K562 (cell line): ENCODE measurements around the gene DENND10. TPM values are rescaled to one million over a fixed set of nuclear protein-coding genes. Genes with fewer than 3 reads are reported as not detected.

ENCODE experiments used
- ATAC-seq: fragments of 200-7000 bp; cut with Tn5 transposase; 3 replicates; pipeline ENCODE4 v1.9.1; 2020; ENCODE audit warnings: moderate library complexity
- BruUV-seq: library from RNA; stranded (reverse); fragments of 400-500 nt; replicated peaks from 2 replicates; lab custom pipeline; 2021; lab: Mats Ljungman, UMichigan
- CTCF ChIA-PET: fragments of 300-600 bp; formaldehyde crosslinking; extraction: SDS; loops from one replicate; lab custom pipeline; 2021; ENCODE audit warnings: low intra/inter-chr PET ratio; lab: Yijun Ruan, JAX
- POLR2A ChIA-PET: fragments of 300-600, 350-650 bp; sonication (Branson Sonifier 250); formaldehyde crosslinking; extraction: SDS; loops from one replicate; lab custom pipeline; 2021; ENCODE audit warnings: antibody characterized with exemption, inconsistent platforms; lab: Yijun Ruan, JAX
- DNase-seq, 4 experiments: peaks; one replicate each; pipeline versions ENCODE4 v3.0.0 to v3.0.0-alpha.2; 2011 to 2018; ENCODE audit warnings: low spot score in 3 of 4, mixed read lengths in 3 of 4; ENCODE audit errors: extremely low read depth in 1 of 4
- FAIRE-seq: peaks from 2 replicates; lab custom pipeline; 2011; peaks lifted over from hg19 to GRCh38; lab: Jason Lieb, UNC
- H2AFZ ChIP-seq: 2 replicates; pipeline ENCODE4 v1.6.0; 2011; ENCODE audit warnings: low read depth, low read length, control low read depth, inconsistent platforms
- H3K27ac ChIP-seq: fragments of 200-600 bp; 3 replicates; pipeline ENCODE4 v1.8.0; 2011; ENCODE audit warnings: low read depth, mild to moderate bottlenecking, control low read depth, inconsistent platforms, low read length, moderate library complexity, mixed read lengths; ENCODE audit errors: extremely low read depth
- H3K27me3 ChIP-seq, 2 experiments: fragments of 300-600 bp in 1 of 2; 2 replicates in 1 of 2; 3 replicates in 1 of 2; pipeline versions ENCODE4 v1.6.0 to v1.8.0; 2011; ENCODE audit warnings: inconsistent platforms in 2 of 2, low read length in 2 of 2, mild to moderate bottlenecking in 1 of 2, mixed read lengths in 1 of 2, moderate library complexity in 1 of 2; ENCODE audit not compliant: control insufficient read depth in 2 of 2, insufficient read depth in 2 of 2
- H3K36me3 ChIP-seq: fragments of 300-600 bp; 3 replicates; pipeline ENCODE4 v1.8.0; 2011; ENCODE audit warnings: mild to moderate bottlenecking, low read length, inconsistent platforms; ENCODE audit not compliant: control insufficient read depth, insufficient read depth
- H3K4me1 ChIP-seq, 2 experiments: fragments of 200-600 bp in 1 of 2; replicated peaks in 1 of 2; 2 replicates in 1 of 2; 3 replicates in 1 of 2; pipeline versions ENCODE4 v1.5.1 to v1.8.0; 2011; ENCODE audit warnings: inconsistent platforms in 2 of 2, low read length in 2 of 2, mild to moderate bottlenecking in 1 of 2, mixed read lengths in 1 of 2, moderate library complexity in 1 of 2; ENCODE audit not compliant: control insufficient read depth in 2 of 2, insufficient read depth in 2 of 2
- H3K4me2 ChIP-seq: 2 replicates; pipeline ENCODE4 v1.6.1; 2011; ENCODE audit warnings: low read length, control low read depth, inconsistent platforms, mixed read lengths; ENCODE audit not compliant: insufficient read depth
- H3K4me3 ChIP-seq: fragments of 200-600 bp; sonication (generic), shearing (Covaris generic); 2 replicates; pipeline ENCODE4 v1.5.1; 2016; ENCODE audit warnings: control low read depth, inconsistent platforms
- H3K79me2 ChIP-seq: fragments of 200-600 bp; 3 replicates; pipeline ENCODE4 v1.8.0; 2011; ENCODE audit warnings: low read length, inconsistent platforms; ENCODE audit not compliant: control insufficient read depth, insufficient read depth
- H3K9ac ChIP-seq, 2 experiments: 2 replicates each; pipeline versions ENCODE4 v1.6.0 to v1.6.1; 2011; ENCODE audit warnings: low read depth in 2 of 2, low read length in 2 of 2, control low read depth in 1 of 2, inconsistent platforms in 1 of 2, mild to moderate bottlenecking in 1 of 2, mixed read lengths in 1 of 2; ENCODE audit not compliant: insufficient read depth in 1 of 2
- H3K9me1 ChIP-seq: one replicate; pipeline ENCODE4 v1.6.0; 2011; ENCODE audit warnings: inconsistent platforms, mild to moderate bottlenecking, low read length, moderate library complexity; ENCODE audit not compliant: control insufficient read depth, insufficient read depth
- H3K9me3 ChIP-seq: replicated peaks from 2 replicates; pipeline ENCODE4 v1.5.1; 2011; ENCODE audit warnings: low read depth, low read length, inconsistent platforms; ENCODE audit not compliant: control insufficient read depth, insufficient read depth
- H4K20me1 ChIP-seq: replicated peaks from 2 replicates; pipeline ENCODE4 v1.6.1; 2011; ENCODE audit warnings: low read length, inconsistent platforms, mixed read lengths; ENCODE audit not compliant: control insufficient read depth, insufficient read depth
- DACH1 ChIP-seq: fragments of 450-650 bp; IDR thresholded peaks from 2 replicates; pipeline ENCODE4 v1.6.1; 2018; ENCODE audit not compliant: partially characterized antibody
- HDAC6 ChIP-seq: IDR thresholded peaks from 2 replicates; pipeline ENCODE4 v1.6.1; 2012; ENCODE audit warnings: low read depth, mild to moderate bottlenecking, control low read depth, inconsistent platforms, low read length, moderate library complexity
- NFIC ChIP-seq: fragments of 450-650 bp; IDR thresholded peaks from 2 replicates; pipeline ENCODE4 v1.6.1; 2017; ENCODE audit warnings: mild to moderate bottlenecking, inconsistent platforms
- SP2 ChIP-seq: IDR thresholded peaks from 2 replicates; pipeline ENCODE4 v1.6.1; 2011; ENCODE audit warnings: mild to moderate bottlenecking, low read depth, low read length, moderate library complexity; ENCODE audit not compliant: poor library complexity, severe bottlenecking; ENCODE audit errors: extremely low read depth
- ZBTB26 ChIP-seq: fragments of 450-650 bp; formaldehyde crosslinking; IDR thresholded peaks from 2 replicates; pipeline ENCODE4 v1.4.0; 2022; ENCODE audit warnings: missing genetic modification characterization
- ZNF561 ChIP-seq: fragments of 450-650 bp; formaldehyde crosslinking; conservative IDR thresholded peaks from 2 replicates; pipeline ENCODE4 v1.4.0; 2020; ENCODE audit warnings: mild to moderate bottlenecking, moderate library complexity
- WGBS: fragments of 100-300 bp; shearing (Covaris generic); methylation state at CpG from one replicate; pipeline ENCODE4 v1.1.6; 2016; ENCODE audit warnings: low coverage, mixed read lengths; ENCODE audit not compliant: insufficient coverage; ENCODE audit errors: missing lambda C conversion rate; 5-methylcytosine and 5-hydroxymethylcytosine counted together
- in situ Hi-C: fragments of 300-500 bp; cut with MboI; formaldehyde crosslinking; loops from 4 replicates; pipeline ENCODE4 v1.15.0; 2018; ENCODE audit warnings: inconsistent platforms, mixed read lengths
- intact Hi-C: fragments of 100-400 bp; cut with micrococcal nuclease; formaldehyde crosslinking; loops from 2 replicates; pipeline ENCODE4 v1.14.2; 2022
- polyA plus RNA-seq, 8 experiments: library from polyadenylated mRNA; depleted of rRNA in 4 of 8; stranded (reverse) in 5 of 8; unstranded in 3 of 8; fragments of >200 nt; fragmentation: Nextera tagmentation in 2 of 8; fragmentation: Illumina TruSeq in 1 of 8; extraction: Ambion mirVana in 2 of 8; extraction: Trizol in 1 of 8; gene quantifications; 2 replicates each; pipeline versions ENCODE4 v1.2.1 to v1.2.3, GENCODE V29; 2011 to 2014; ENCODE audit warnings: inconsistent platforms in 1 of 8, missing spikeins in 1 of 8
- total RNA-seq, 7 experiments: library from RNA; depleted of rRNA in 6 of 7; stranded (reverse); fragments of >200 nt in 6 of 7; fragmentation: Illumina TruSeq in 2 of 7; extraction: Trizol in 2 of 7; gene quantifications; 2 replicates each; pipeline versions ENCODE4 v1.2.1 to v1.2.3, GENCODE V29; 2011 to 2021; ENCODE audit warnings: low replicate concordance in 1 of 7

Gene DENND10
- total and polyA plus RNA-seq, 9 of the 15 experiments (the other 6 are each of a cell fraction or from before 2014, with no cell fraction given), result 9.4 to 20.0 (median 12.5) TPM

- 91% methylated on average over 8 of the region's 11 CpGs for WGBS
- H3K27ac ChIP-seq, result no peak overlapping the region
- no peak overlapping the region for H2AFZ ChIP-seq
- in situ Hi-C loops, result no loop called here
- DNase-seq, result no peak
- H3K9me1 ChIP-seq, result no peaks in the 10 kb centered on the region
- no peak overlapping the region for H3K9ac ChIP-seq
- peaks cover 44% of the 10 kb centered on the region for H3K79me2 ChIP-seq
- no peak for TF ChIP-seq ZNF561 (CRISPR knock-in tag)
- TF ChIP-seq NFIC, result peak; percentile 58; the same call in 1 of the 2 replicates
- TF ChIP-seq HDAC6, result no peak
- TF ChIP-seq DACH1, result no peak
- no peak for TF ChIP-seq ZBTB26 (CRISPR knock-in tag)
- TF ChIP-seq SP2, result no peak
- no peak for FAIRE-seq
- no peaks in the 10 kb centered on the region for H4K20me1 ChIP-seq
- no peak overlapping the region for H3K4me3 ChIP-seq
- H3K27me3 ChIP-seq, result no peaks in the 10 kb centered on the region
- intact Hi-C loops, result no loop called here
- ChIA-PET CTCF (no interaction called here), POLR2A (no interaction called here)
- H3K4me2 ChIP-seq, result no peak overlapping the region
- peaks cover 96% of the 10 kb centered on the region for H3K36me3 ChIP-seq
- no TSS peak for BruUV-seq
- no peak for ATAC-seq
- H3K9me3 ChIP-seq, result no peaks in the 10 kb centered on the region
- no peaks in the 10 kb centered on the region for H3K4me1 ChIP-seq
Observed at GRCh38 chr10:119058010-119058409, 45.9 kb upstream of the DENND10 start.
